Hepatic stellate cell (primary cell): ENCODE data around the gene LIMD2.
A peak's percentile ranks its signal among the peaks of the same experiment; 100 is the strongest.
"Not testable (repeated sequence)": the region's sequence is repeated elsewhere in the genome, so short reads cannot be mapped to it uniquely, and the experiment has no call there.

Source experiments
- DNase-seq: peaks from one replicate; pipeline ENCODE4 v3.0.0; 2011; ENCODE audit warnings: low spot score

LIMD2 gene

GRCh38 chr17:63699638-63700527 lies at the start of gene LIMD2:
TSS of gene LIMD2 (minus strand) at chr17:63700125. CDS start at chr17:63699298, 827 bp downstream.
- peak; percentile 68 for DNase-seq

GRCh38 chr17:63741408-63742173 lies 41.7 kb upstream of the LIMD2 start, which contains the start of gene STRADA:
TSS of gene STRADA (minus strand) at chr17:63741799. CDS start at chr17:63728369, 13,430 bp downstream.
- peak; percentile 96 for DNase-seq

DNA sequence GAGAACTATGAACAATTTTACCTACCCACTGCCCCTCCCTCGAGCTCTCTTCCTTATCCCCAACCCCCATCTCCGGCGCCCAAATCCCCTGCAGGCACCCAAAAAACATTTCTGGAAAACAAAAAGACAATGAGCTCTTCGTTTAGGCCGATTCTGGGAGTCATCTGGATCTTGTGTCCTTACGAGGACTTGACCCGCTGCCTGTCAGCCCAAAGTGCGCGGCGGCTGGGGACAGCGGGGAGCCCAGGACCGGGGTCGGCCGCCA lies 41.1 kb upstream of the LIMD2 start:
- no peak for DNase-seq

DNA sequence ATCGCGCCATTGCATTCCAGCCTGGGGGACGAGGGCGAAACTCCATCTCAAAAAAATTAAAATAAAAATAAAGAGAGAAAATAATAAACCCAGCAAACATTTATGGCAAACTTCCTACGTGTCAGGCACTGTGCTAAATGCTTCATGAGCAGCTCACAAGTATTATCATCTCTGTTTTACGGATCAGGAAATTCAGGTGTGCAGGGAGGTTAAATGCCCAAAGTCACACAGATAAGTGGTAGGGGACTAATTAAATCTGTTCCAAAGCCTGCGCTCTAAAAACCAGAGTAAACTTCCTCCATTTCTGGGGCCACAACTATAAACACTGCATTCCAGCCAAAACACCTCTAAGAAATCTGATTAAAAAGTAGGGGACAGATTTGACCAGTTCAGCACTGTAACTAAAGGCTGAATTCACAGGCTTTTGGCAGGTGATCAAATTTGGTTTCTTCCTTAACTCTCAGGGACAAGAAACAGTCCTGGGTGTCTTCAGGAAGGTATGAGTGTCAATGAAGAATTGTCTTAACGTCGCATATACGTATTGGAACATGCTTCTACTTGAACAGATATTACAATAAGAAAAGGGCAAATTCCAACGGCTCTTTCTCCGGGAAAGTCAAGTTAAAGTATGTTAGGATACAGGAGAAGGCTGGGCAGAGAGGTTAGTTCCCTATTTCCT lies 40.7 kb upstream of the LIMD2 start:
- DNase-seq: peak; percentile 5

- DNase-seq: no peak
These were observed 35.8 kb upstream of the LIMD2 start for GRCh38 chr17:63735691-63736090.

DNA sequence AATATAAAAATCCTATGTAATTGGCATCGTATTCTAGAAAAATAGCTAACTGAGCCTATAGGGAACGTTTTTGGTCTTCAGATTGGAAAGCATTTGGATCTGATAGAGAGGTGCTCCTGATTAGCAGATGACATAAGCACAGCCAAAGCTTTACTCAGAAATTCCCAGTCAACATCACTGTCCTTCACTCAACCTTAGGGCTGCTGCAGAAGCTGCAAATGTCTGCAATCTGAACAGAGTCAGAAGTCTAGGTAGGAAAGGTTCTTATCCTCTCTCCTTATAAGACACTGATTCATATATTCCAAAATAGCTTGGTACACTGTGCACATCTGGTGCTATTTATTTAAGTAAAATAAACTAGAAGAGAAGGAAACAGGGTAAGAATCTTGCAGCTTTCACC lies 22.5 kb upstream of the LIMD2 start:
- no peak for DNase-seq

DNA sequence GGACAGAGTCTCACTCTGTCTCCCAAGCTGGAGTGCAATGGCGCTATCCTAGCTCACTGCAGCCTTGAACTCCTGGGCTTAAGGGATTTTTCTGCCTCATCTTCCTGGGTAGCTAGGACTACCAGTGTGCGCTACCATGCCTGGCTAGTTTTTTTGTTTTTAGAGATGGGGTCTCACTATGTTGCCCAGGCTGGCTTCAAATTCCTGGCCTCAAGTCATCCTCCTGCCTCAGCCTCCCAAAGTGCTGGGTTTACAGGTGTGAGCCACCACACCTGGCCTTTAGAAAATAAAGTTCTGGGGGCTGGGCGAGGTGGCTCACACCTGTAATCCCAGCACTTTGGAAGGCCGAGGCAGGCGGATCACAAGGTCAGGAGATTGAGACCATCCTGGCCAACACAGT lies 20.3 kb upstream of the LIMD2 start:
- not testable (repeated sequence) for DNase-seq

GRCh38 chr17:63718988-63719387 lies 19.1 kb upstream of the LIMD2 start:
- DNase-seq: no peak

GRCh38 chr17:63716426-63716825 lies 16.5 kb upstream of the LIMD2 start:
- DNase-seq: no peak

DNA sequence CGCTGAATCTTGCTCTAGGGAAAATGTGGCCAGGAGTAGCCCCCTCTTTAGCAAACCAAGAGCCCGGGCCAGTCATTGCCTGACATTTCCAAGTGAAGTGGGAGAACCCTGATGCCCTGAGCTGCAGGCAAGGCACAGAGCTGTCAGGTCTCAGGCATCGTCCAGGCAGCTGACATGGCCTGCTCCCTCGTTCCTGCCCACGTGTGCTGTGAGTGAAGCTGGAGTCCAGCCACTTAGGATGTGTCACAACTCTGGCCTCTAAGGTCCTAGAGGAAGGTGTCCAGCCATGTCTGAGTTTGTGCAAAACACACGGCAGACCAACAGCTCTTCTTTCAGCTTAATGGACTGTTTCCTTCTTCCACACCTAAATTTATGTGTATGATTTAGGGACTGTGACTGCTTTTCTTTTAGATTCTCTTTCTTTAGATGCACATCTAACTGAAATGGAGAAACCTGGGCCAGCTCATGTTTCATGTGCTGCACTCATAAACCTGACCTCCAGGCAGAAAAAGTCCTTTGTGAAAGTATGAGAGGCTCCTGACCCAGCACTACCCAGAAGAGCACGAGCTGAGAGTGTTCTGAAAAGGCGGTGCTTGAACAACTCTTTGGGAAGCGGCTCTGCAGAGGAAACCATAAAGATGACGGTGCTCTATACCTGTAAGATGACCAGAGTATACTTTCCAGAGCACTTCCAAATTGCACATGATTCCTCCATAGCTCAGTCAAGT lies 14.8 kb upstream of the LIMD2 start:
- DNase-seq: no peak

- DNase-seq: no peak
These were observed 9.2 kb upstream of the LIMD2 start for GRCh38 chr17:63709110-63709509.

DNA sequence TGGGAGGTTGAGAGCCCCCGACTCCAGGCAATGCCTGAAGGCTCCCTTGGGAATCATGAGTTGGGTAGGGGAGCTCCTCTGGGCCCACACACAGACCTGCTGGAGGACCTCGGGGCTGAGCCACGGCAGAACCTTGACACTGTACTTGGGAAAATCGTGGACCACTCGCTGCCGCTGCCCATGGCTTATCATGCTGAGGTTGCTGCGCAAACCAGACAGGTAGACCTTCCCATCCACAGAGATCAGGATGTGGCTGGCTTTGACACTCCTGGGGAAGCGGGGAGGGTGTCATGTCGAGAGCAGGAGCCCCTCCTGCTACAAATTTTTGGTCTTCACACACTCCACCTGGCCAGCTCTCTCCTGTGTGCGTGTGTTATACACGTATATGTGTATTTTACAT lies 7.2 kb upstream of the LIMD2 start:
- DNase-seq: no peak

DNA sequence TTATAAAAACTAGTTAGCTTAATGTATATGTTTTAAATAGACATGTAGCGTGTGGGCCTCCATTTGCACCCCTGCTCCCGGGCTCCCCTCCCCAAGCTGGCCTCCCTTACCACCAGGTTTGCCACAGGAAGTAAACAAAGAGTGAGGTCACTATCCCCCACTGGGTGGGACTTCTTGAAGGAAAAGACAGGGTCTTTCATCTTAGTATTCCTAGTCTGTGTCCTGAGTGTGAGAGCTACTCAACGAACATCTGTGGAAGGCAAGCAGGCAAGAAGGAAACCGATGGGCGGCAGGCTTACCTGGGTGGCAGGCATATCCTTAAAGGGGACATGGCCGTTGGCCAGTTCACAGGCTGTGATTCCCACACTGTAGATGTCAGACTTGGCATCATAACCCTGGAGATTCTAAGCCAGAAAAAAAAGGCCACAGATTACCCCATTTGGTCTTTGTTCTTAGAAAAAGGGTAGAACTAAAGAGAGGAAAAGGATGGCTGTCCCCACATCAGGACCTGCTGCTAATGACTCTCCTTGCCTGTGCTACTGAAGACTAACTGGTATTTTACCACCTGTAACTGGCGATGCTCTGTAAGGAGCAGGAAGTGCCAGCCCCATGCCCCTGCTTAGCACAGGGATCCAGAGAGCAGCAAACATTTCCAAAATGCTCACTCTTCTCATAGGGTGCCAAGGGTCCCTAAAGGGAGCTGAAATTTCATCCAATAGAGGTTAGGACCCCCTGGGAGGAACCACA lies 6.6 kb upstream of the LIMD2 start:
- no peak for DNase-seq

- no peak for DNase-seq
These were observed 5.7 kb upstream of the LIMD2 start for GRCh38 chr17:63705657-63706056.

DNA sequence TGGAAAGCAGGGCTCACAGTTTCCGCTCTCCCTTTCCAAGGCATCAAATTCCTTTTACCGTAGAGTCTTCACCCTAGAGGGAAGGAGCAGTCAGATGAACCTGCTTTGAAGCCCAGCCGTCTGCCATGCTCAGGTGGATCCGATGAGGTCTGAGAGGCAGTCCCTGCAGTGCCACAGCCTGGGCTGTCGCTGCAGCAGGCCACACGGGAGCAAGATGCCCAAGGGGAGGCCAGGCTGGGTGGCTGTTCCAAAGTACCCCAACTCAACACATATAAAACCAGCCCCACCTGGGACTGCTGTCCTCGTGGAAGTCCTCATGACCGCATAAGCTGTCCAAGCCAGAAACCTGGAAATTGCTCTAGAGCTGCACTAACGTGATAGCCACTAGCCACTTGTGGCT lies 4.9 kb upstream of the LIMD2 start:
- no peak for DNase-seq

DNA sequence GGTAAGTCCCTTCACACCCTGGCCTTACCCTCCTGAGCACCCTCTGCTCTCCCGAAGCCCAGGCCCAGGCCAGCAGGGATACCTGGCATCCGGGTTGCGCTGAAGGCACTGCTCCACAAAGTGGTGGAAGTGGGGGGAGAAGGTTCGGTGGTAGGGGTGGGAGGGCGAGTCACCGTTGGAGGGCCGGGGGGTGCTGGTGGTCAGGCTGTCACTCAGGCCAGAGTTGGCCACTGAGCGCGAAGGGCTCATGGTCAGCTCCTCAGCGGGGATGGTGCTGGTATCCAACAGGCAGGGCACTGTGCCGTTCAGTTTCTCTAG lies 4.3 kb upstream of the LIMD2 start:
- DNase-seq: no peak

GRCh38 chr17:63703556-63704258 lies 3.8 kb upstream of the LIMD2 start:
- DNase-seq: no peak

- no peak for DNase-seq
These were observed 3.1 kb upstream of the LIMD2 start for GRCh38 chr17:63703029-63703428.

DNA sequence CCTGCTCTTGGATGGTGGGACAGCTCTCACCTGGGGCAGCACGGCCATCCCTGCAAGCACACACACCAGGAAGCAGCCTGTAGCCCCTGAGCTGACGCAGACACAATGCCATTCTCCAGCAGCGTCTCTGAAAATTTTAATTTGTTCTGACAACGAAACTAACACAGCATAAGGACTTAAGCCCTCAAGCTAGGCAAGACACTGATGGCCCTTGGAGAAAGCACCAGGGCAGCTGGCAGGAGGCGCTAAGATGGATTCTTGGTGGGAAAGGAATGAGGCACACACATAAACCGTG lies 2.7 kb upstream of the LIMD2 start:
- no peak for DNase-seq

GRCh38 chr17:63701868-63702720 lies 2.2 kb upstream of the LIMD2 start:
- DNase-seq: no peak
